Ishikawa (cell line): Measurements from ENCODE around the gene OSMR.

Experiments used
- CEBPB ChIP-seq: IDR thresholded peaks from 2 replicates; pipeline ENCODE4 v1.6.1; 2012
- CREB1 ChIP-seq: IDR thresholded peaks from 2 replicates; pipeline ENCODE4 v1.6.1; 2012; ENCODE audit warnings: low read depth
- EGR1 ChIP-seq: IDR thresholded peaks from 2 replicates; pipeline ENCODE4 v1.6.1; 2012
- EP300 ChIP-seq: IDR thresholded peaks from 2 replicates; pipeline ENCODE4 v1.6.1; 2012; ENCODE audit warnings: borderline replicate concordance
- FOXM1 ChIP-seq: IDR thresholded peaks from 2 replicates; pipeline ENCODE4 v1.6.1; 2012; ENCODE audit warnings: low read depth, borderline replicate concordance
- MAX ChIP-seq: IDR thresholded peaks from 2 replicates; pipeline ENCODE4 v1.6.1; 2012
- NFIC ChIP-seq: IDR thresholded peaks from 2 replicates; pipeline ENCODE4 v1.6.1; 2012
- RAD21 ChIP-seq: IDR thresholded peaks from 2 replicates; pipeline ENCODE4 v1.6.1; 2012; ENCODE audit warnings: low read depth
- REST ChIP-seq: IDR thresholded peaks from 2 replicates; pipeline ENCODE4 v1.6.1; 2012; ENCODE audit warnings: low read depth, mild to moderate bottlenecking
- TAF1 ChIP-seq: IDR thresholded peaks from 2 replicates; pipeline ENCODE4 v1.6.1; 2012; ENCODE audit warnings: low read depth, mild to moderate bottlenecking
- TCF12 ChIP-seq: IDR thresholded peaks from 2 replicates; pipeline ENCODE4 v1.6.1; 2012; ENCODE audit warnings: low read depth
- TEAD4 ChIP-seq: IDR thresholded peaks from 2 replicates; pipeline ENCODE4 v1.6.1; 2012
- USF1 ChIP-seq: IDR thresholded peaks from 2 replicates; pipeline ENCODE4 v1.6.1; 2012
- YY1 ChIP-seq: IDR thresholded peaks from 2 replicates; pipeline ENCODE4 v1.6.1; 2012; ENCODE audit warnings: low read depth
- ZBTB7A ChIP-seq: IDR thresholded peaks from 2 replicates; pipeline ENCODE4 v1.6.1; 2012; ENCODE audit warnings: low read depth

Gene OSMR

GRCh38 chr5:38807570-38808483, 38.0 kb upstream of the OSMR start:
- TF ChIP-seq MAX (no peak), CREB1 (no peak), USF1 (no peak)

GRCh38 chr5:38808666-38809343, 37.0 kb upstream of the OSMR start:
- TF ChIP-seq ZBTB7A = no peak
- TF ChIP-seq MAX = no peak
- TF ChIP-seq TCF12 = no peak
- no peak for TF ChIP-seq CEBPB
- no peak for TF ChIP-seq REST
- no peak for TF ChIP-seq FOXM1
- no peak for TF ChIP-seq RAD21
- no peak for TF ChIP-seq TAF1
- no peak for TF ChIP-seq CREB1
- TF ChIP-seq YY1 = no peak
- TF ChIP-seq NFIC = no peak
- TF ChIP-seq USF1 = no peak
- no peak for TF ChIP-seq EGR1
- no peak for TF ChIP-seq TEAD4
- no peak for TF ChIP-seq EP300

- no peak for TF ChIP-seq EGR1
- no peak for TF ChIP-seq TAF1
- no peak for TF ChIP-seq TCF12
- no peak for TF ChIP-seq MAX
- no peak for TF ChIP-seq CREB1
- TF ChIP-seq RAD21 = peak; percentile 98
These were observed 36.1 kb upstream of the OSMR start for GRCh38 chr5:38809388-38810359.

GRCh38 chr5:38814879-38815278, 30.9 kb upstream of the OSMR start:
- TF ChIP-seq USF1 (no peak), EGR1 (no peak), CREB1 (no peak), ZBTB7A (no peak), EP300 (no peak), RAD21 (no peak), REST (no peak), TAF1 (no peak), MAX (no peak), YY1 (no peak), TEAD4 (no peak), TCF12 (no peak), NFIC (no peak), CEBPB (no peak), FOXM1 (no peak)
